HCT116 (cell line): ENCODE data around the gene CCDC187. TPM values are rescaled to one million over a fixed set of nuclear protein-coding genes. Genes with fewer than 3 reads are reported as not detected.

Source experiments
- ATAC-seq: fragments of 200-7000 bp; cut with Tn5 transposase; 2 replicates; pipeline ENCODE4 v1.9.1; 2020; ENCODE audit warnings: mild to moderate bottlenecking, moderate library complexity
- BruUV-seq: library from RNA; stranded (reverse); fragments of 400-500 nt; replicated peaks from 2 replicates; lab custom pipeline; 2021; lab: Mats Ljungman, UMichigan
- CTCF ChIA-PET: fragments of 300-600 bp; sonication (Branson Sonifier 250); formaldehyde crosslinking; loops from one replicate; lab custom pipeline; 2021; ENCODE audit warnings: antibody characterized with exemption; lab: Charles Lee
- POLR2A ChIA-PET: fragments of 300-600, 350-600 bp; sonication (Branson Sonifier 250); formaldehyde crosslinking; loops from one replicate; lab custom pipeline; 2021; ENCODE audit warnings: antibody characterized with exemption; lab: Charles Lee
- RAD21 ChIA-PET, 2 experiments: fragments of 300-600 bp; sonication (Branson Sonifier 250); formaldehyde crosslinking; loops; one replicate each; lab custom pipeline; 2023; ENCODE audit warnings: low total read pairs in 2 of 2; ENCODE audit not compliant: uncharacterized antibody in 2 of 2, unreplicated experiment in 2 of 2, low non-redundant PET in 1 of 2; lab: Charles Lee
- DNase-seq: peaks from one replicate; pipeline ENCODE4 v3.0.0-alpha.2; 2010; ENCODE audit warnings: low read depth, low spot score
- H2AFZ ChIP-seq: fragments of 200-600 bp; shearing (Covaris generic), sonication (generic); 2 replicates; pipeline ENCODE4 v1.6.1; 2017; ENCODE audit warnings: low read depth, mixed run types, mixed read lengths, antibody characterized with exemption, low read length; ENCODE audit not compliant: poor library complexity, severe bottlenecking
- H3K27ac ChIP-seq: 2 replicates; pipeline ENCODE4 v1.5.1; 2012; ENCODE audit warnings: low read depth, low read length
- H3K27me3 ChIP-seq: fragments of 200-600 bp; sonication (generic); 2 replicates; pipeline ENCODE4 v1.6.1; 2016; ENCODE audit warnings: mixed run types, low read length, mixed read lengths; ENCODE audit not compliant: insufficient read depth
- H3K36me3 ChIP-seq, 2 experiments: fragments of 200-500 bp in 1 of 2; fragments of 200-600 bp in 1 of 2; sonication (Bioruptor generic) in 1 of 2; sonication (generic) in 1 of 2; 2 replicates each; pipeline versions ENCODE4 v1.5.1 to v1.6.1; 2014 to 2016; ENCODE audit warnings: low read length in 2 of 2, inconsistent platforms in 1 of 2, mixed read lengths in 1 of 2, mixed run types in 1 of 2; ENCODE audit not compliant: insufficient read depth in 2 of 2, control insufficient read depth in 1 of 2
- H3K4me1 ChIP-seq, 2 experiments: fragments of 200-600 bp in 1 of 2; sonication (generic) in 1 of 2; 2 replicates each; pipeline versions ENCODE4 v1.5.1 to v1.6.1; 2012 to 2017; ENCODE audit warnings: low read length in 2 of 2, inconsistent platforms in 1 of 2, mild to moderate bottlenecking in 1 of 2, mixed read lengths in 1 of 2, mixed run types in 1 of 2, moderate library complexity in 1 of 2; ENCODE audit not compliant: insufficient read depth in 2 of 2, control insufficient read depth in 1 of 2
- H3K4me2 ChIP-seq: fragments of 200-600 bp; sonication (generic); 2 replicates; pipeline ENCODE4 v1.6.1; 2017; ENCODE audit warnings: mixed run types, low read length, mixed read lengths
- H3K4me3 ChIP-seq, 2 experiments: fragments of 200-600 bp in 1 of 2; sonication (generic) in 1 of 2; replicated peaks in 1 of 2; 2 replicates each; pipeline ENCODE4 v1.5.1; 2011 to 2016; ENCODE audit warnings: low read length in 2 of 2, control low read depth in 1 of 2, low read depth in 1 of 2, mild to moderate bottlenecking in 1 of 2, mixed read lengths in 1 of 2, mixed run types in 1 of 2
- H3K79me2 ChIP-seq: fragments of 200-600 bp; sonication (generic); 2 replicates; pipeline ENCODE4 v1.6.1; 2017; ENCODE audit warnings: mild to moderate bottlenecking, mixed run types, low read length, moderate library complexity, mixed read lengths; ENCODE audit not compliant: insufficient read depth
- H3K9ac ChIP-seq: fragments of 200-600 bp; sonication (generic); 2 replicates; pipeline ENCODE4 v1.6.1; 2016; ENCODE audit warnings: low read length, mixed read lengths
- H3K9me2 ChIP-seq: fragments of 200-600 bp; sonication (generic), shearing (Covaris generic); 2 replicates; pipeline ENCODE4 v1.6.1; 2017; ENCODE audit warnings: mixed run types, mild to moderate bottlenecking, moderate library complexity; ENCODE audit not compliant: insufficient read depth
- H3K9me3 ChIP-seq, 2 experiments: fragments of 200-500 bp in 1 of 2; fragments of 200-600 bp in 1 of 2; sonication (Bioruptor generic) in 1 of 2; sonication (generic) in 1 of 2; 2 replicates each; pipeline ENCODE4 v1.6.1; 2014 to 2017; ENCODE audit warnings: low read length in 2 of 2, mixed read lengths in 2 of 2, inconsistent platforms in 1 of 2, low read depth in 1 of 2, mild to moderate bottlenecking in 1 of 2, mixed run types in 1 of 2, moderate library complexity in 1 of 2; ENCODE audit not compliant: control insufficient read depth in 1 of 2, insufficient read depth in 1 of 2
- H4K20me1 ChIP-seq: fragments of 200-600 bp; sonication (generic), shearing (Covaris generic); 2 replicates; pipeline ENCODE4 v1.6.1; 2017; ENCODE audit warnings: mixed run types, mild to moderate bottlenecking, moderate library complexity; ENCODE audit not compliant: insufficient read depth
- POLR2A ChIP-seq: IDR thresholded peaks from 2 replicates; pipeline ENCODE4 v1.7.0; 2011; ENCODE audit warnings: borderline replicate concordance; ENCODE audit not compliant: insufficient read depth, insufficient read length; ENCODE audit errors: extremely low read depth
- RAD21 ChIP-seq: IDR thresholded peaks from 2 replicates; pipeline ENCODE4 v1.6.1; 2012; ENCODE audit warnings: low read depth, mild to moderate bottlenecking
- intact Hi-C: fragments of 100-400 bp; cut with micrococcal nuclease; formaldehyde crosslinking; loops from 2 replicates; pipeline ENCODE4 v1.10.0; 2022
- total RNA-seq: library from RNA; stranded (reverse); gene quantifications from one replicate; pipeline ENCODE4 v1.2.1, GENCODE V29; 2021; ENCODE audit not compliant: unreplicated experiment
- TF ChIP-seq, protein P1 (sequence below): IDR thresholded peaks from 2 replicates; pipeline ENCODE4 v1.6.1; 2012
- TF ChIP-seq, protein P2 (sequence below): IDR thresholded peaks from 2 replicates; pipeline ENCODE4 v1.6.1; 2012
- TF ChIP-seq, protein P3 (sequence below): IDR thresholded peaks from 2 replicates; pipeline ENCODE4 v1.6.1; 2011; ENCODE audit warnings: mild to moderate bottlenecking, low read length, moderate library complexity; ENCODE audit not compliant: insufficient replicate concordance; ENCODE audit errors: extremely low read depth

CCDC187 gene
- total RNA-seq, 1 experiment from 2014 or later, result 4.6 TPM

DNA sequence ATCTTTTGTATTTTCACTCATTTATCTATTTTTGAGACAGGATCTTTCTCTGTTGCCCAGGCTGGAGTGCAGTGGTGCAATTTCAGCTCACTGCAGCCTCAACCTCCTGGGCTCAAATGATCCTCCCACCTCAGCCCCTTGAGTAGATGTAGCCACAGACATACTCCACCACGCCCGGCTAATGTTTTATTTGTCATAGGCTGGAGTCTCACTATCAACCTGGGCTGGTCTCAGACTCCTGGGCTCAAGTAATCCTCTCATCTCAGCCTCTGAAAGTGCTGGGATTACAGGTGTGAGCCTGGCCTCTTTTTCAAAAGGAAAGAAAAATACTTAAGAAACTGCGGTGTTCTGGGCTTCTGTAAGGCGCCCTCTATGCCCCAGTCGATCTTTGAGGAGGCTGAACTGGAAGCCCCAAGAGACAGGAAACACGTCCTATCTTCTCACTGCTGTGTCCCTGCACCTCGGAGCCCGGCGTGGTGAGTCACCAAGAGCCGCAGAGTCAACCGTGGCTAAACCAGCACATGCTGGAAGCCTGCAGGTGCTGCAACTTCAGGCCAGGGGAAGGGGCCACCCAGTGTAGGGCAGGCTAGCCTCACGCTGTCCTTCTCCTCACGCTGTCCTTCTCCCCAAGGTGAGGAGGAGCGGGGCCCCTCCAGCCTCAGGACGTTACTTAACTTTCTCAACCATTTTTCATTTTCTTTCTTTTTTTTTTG, 83.7 kb downstream of the CCDC187 start:
- Histone ChIP-seq H3K9me3 (no peaks in the 10 kb centered on the region), H2AFZ (no peak overlapping the region), H3K27ac (peak overlapping the region; percentile 11), H3K27me3 (no peaks in the 10 kb centered on the region), H3K4me3 (no peak overlapping the region), H3K36me3 (peaks cover 9 to 41% of the 10 kb centered on the region in 2 experiments; a peak in 3 of 4 replicates), H4K20me1 (no peaks in the 10 kb centered on the region), H3K4me1 (peaks cover 11 to 19% of the 10 kb centered on the region in 2 experiments; a peak in 3 of 4 replicates), H3K9ac (peak overlapping the region; percentile 32; the same call in 1 of the 2 replicates), H3K4me2 (peak overlapping the region; percentile 35; the same call in 1 of the 2 replicates), H3K9me2 (no peaks in the 10 kb centered on the region), H3K79me2 (peaks cover 55% of the 10 kb centered on the region)
- peak; percentile 80 for ATAC-seq
- ChIA-PET POLR2A (interaction anchor here (1.3 kb wide), 1 partner anchor 8 kb away, joined by 3 read pairs; no protein-coding TSS in a partner anchor), CTCF (no interaction called here), RAD21 (no interaction called here)
- intact Hi-C loops, result loop anchor here (10.0 kb wide), 1 partner anchor 255 kb away; the partner anchor contains the start of gene UBAC1
- no peak for TF ChIP-seq RAD21
- TF ChIP-seq, protein P1, sequence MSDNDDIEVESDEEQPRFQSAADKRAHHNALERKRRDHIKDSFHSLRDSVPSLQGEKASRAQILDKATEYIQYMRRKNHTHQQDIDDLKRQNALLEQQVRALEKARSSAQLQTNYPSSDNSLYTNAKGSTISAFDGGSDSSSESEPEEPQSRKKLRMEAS, result peak; percentile 49; the same call in 1 of the 2 replicates
- BruUV-seq, result no TSS peak
- no peak for DNase-seq

DNA sequence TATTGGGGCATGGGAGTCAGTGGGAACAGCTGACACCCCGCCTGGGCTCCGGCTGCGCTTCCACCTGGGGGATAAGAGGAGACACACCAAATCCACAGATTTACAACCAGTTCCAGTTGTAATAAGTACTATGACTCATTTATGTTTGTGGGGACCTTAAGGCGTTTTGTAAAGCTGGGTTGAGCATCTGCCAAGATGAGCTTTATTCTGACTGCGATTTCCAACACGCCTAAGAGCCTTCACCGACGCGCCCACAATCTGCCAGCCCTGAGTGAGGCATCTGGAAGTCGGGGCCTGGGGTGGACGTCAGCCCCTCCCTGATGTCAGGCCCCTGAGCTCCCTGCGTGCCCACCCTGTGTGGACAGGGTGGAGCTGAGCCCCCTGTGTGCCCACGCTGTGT, 84.6 kb downstream of the CCDC187 start:
- H3K9me2 ChIP-seq, result no peaks in the 10 kb centered on the region
- H3K9ac ChIP-seq, result no peak overlapping the region
- H3K79me2 ChIP-seq, result peaks cover 46% of the 10 kb centered on the region
- intact Hi-C loops, result no loop called here
- H3K9me3 ChIP-seq, result no peaks in the 10 kb centered on the region
- no peak overlapping the region for H3K4me3 ChIP-seq
- ATAC-seq (no peak), DNase-seq (no peak)
- H2AFZ ChIP-seq, result no peak overlapping the region
- H3K36me3 ChIP-seq, result peaks cover 10 to 44% of the 10 kb centered on the region in 2 experiments; a peak in 3 of 4 replicates
- POLR2A ChIA-PET, result interaction anchor here (1.3 kb wide), 1 partner anchor 9 kb away, joined by 3 read pairs; no protein-coding TSS in a partner anchor
- no peaks in the 10 kb centered on the region for H3K27me3 ChIP-seq
- H3K4me2 ChIP-seq, result no peak overlapping the region
- TF ChIP-seq, protein P2, sequence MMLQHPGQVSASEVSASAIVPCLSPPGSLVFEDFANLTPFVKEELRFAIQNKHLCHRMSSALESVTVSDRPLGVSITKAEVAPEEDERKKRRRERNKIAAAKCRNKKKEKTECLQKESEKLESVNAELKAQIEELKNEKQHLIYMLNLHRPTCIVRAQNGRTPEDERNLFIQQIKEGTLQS, result no peak
- TF ChIP-seq POLR2A (no peak), RAD21 (no peak)
- TF ChIP-seq, protein P3, sequence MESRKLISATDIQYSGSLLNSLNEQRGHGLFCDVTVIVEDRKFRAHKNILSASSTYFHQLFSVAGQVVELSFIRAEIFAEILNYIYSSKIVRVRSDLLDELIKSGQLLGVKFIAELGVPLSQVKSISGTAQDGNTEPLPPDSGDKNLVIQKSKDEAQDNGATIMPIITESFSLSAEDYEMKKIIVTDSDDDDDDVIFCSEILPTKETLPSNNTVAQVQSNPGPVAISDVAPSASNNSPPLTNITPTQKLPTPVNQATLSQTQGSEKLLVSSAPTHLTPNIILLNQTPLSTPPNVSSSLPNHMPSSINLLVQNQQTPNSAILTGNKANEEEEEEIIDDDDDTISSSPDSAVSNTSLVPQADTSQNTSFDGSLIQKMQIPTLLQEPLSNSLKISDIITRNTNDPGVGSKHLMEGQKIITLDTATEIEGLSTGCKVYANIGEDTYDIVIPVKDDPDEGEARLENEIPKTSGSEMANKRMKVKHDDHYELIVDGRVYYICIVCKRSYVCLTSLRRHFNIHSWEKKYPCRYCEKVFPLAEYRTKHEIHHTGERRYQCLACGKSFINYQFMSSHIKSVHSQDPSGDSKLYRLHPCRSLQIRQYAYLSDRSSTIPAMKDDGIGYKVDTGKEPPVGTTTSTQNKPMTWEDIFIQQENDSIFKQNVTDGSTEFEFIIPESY, result no peak
- H4K20me1 ChIP-seq, result no peaks in the 10 kb centered on the region
- peaks cover 11 to 19% of the 10 kb centered on the region in 2 experiments; a peak in 3 of 4 replicates for H3K4me1 ChIP-seq
- RAD21 ChIA-PET, result no interaction called here
- CTCF ChIA-PET, result no interaction called here
- no TSS peak for BruUV-seq
- H3K27ac ChIP-seq, result no peak overlapping the region; the same call in 1 of the 2 replicates
